Activated naive CD4-positive, alpha-beta T cell treated with anti-CD3 and anti-CD28 coated beads, Interleukin-2, amount 50 U/mL, for 24 hours (primary cell): ENCODE data around the gene CGB1.

Experiments
- H3K27ac Mint-ChIP-seq: one replicate; pipeline ENCODE4 v1.8.0; 2021; ENCODE audit warnings: mild to moderate bottlenecking, mixed read lengths
- H3K27me3 Mint-ChIP-seq: one replicate; pipeline ENCODE4 v1.8.0; 2021; ENCODE audit warnings: mixed read lengths
- H3K36me3 Mint-ChIP-seq: one replicate; pipeline ENCODE4 v1.8.0; 2021; ENCODE audit warnings: mixed read lengths
- H3K4me1 Mint-ChIP-seq: one replicate; pipeline ENCODE4 v1.8.0; 2021; ENCODE audit warnings: mixed read lengths
- H3K4me3 Mint-ChIP-seq: one replicate; pipeline ENCODE4 v1.8.0; 2021; ENCODE audit warnings: mild to moderate bottlenecking, mixed read lengths
- H3K9me3 Mint-ChIP-seq: one replicate; pipeline ENCODE4 v1.8.0; 2021; ENCODE audit warnings: mixed read lengths

The CGB1 gene

GRCh38 chr19:48994035-48994386 is 42.7 kb downstream of the CGB1 start:
- H3K27me3 Mint-ChIP-seq = no peaks in the 10 kb centered on the region
- H3K4me3 Mint-ChIP-seq = peak overlapping the region; percentile 98
- peaks cover 10% of the 10 kb centered on the region for H3K36me3 Mint-ChIP-seq
- H3K27ac Mint-ChIP-seq = peak overlapping the region; percentile 98
- H3K9me3 Mint-ChIP-seq = no peaks in the 10 kb centered on the region
- H3K4me1 Mint-ChIP-seq = peaks cover 46% of the 10 kb centered on the region

- Mint-ChIP-seq H3K4me1 (peaks cover 50% of the 10 kb centered on the region), H3K4me3 (peak within 1 kb of the TSS; percentile 98), H3K27me3 (no peaks in the 10 kb centered on the region), H3K9me3 (no peaks in the 10 kb centered on the region), H3K27ac (peak within 1 kb of the TSS; percentile 98), H3K36me3 (peaks cover 10% of the 10 kb centered on the region)
Measured at GRCh38 chr19:48993175-48994034, 43.3 kb downstream of the CGB1 start, which contains the start of the genes GYS1 and RUVBL2. Gene GYS1 (minus strand): TSS chr19:48993309. CDS start chr19:48993112, 197 bp downstream. Gene RUVBL2 (plus strand): TSS chr19:48993887. CDS start chr19:48993912, 25 bp downstream.

- Mint-ChIP-seq H3K36me3 (peaks cover 10% of the 10 kb centered on the region), H3K4me1 (peaks cover 51% of the 10 kb centered on the region), H3K27me3 (no peaks in the 10 kb centered on the region), H3K9me3 (no peaks in the 10 kb centered on the region), H3K4me3 (peak overlapping the region; percentile 98), H3K27ac (peak overlapping the region; percentile 79)
Measured at GRCh38 chr19:48992581-48993174, 44.0 kb downstream of the CGB1 start.

- peak overlapping the region; percentile 79 for H3K27ac Mint-ChIP-seq
- peaks cover 52% of the 10 kb centered on the region for H3K4me1 Mint-ChIP-seq
- peaks cover 10% of the 10 kb centered on the region for H3K36me3 Mint-ChIP-seq
- H3K27me3 Mint-ChIP-seq = no peaks in the 10 kb centered on the region
- no peaks in the 10 kb centered on the region for H3K9me3 Mint-ChIP-seq
- peak overlapping the region; percentile 98 for H3K4me3 Mint-ChIP-seq
Measured at GRCh38 chr19:48991873-48992580, 44.7 kb downstream of the CGB1 start.

- Mint-ChIP-seq H3K36me3 (peaks cover 10% of the 10 kb centered on the region), H3K4me3 (no peak overlapping the region), H3K27ac (peak overlapping the region; percentile 65), H3K4me1 (peaks cover 50% of the 10 kb centered on the region), H3K27me3 (no peaks in the 10 kb centered on the region), H3K9me3 (no peaks in the 10 kb centered on the region)
Measured at GRCh38 chr19:48991011-48991609, 45.6 kb downstream of the CGB1 start.

GRCh38 chr19:48990400-48990799 is 46.3 kb downstream of the CGB1 start:
- Mint-ChIP-seq H3K36me3 (peaks cover 10% of the 10 kb centered on the region), H3K4me3 (no peak overlapping the region), H3K9me3 (no peaks in the 10 kb centered on the region), H3K27me3 (no peaks in the 10 kb centered on the region), H3K27ac (peak overlapping the region; percentile 60), H3K4me1 (peaks cover 50% of the 10 kb centered on the region)

GRCh38 chr19:48989701-48990291 is 46.9 kb downstream of the CGB1 start:
- no peaks in the 10 kb centered on the region for H3K27me3 Mint-ChIP-seq
- H3K36me3 Mint-ChIP-seq = peaks cover 6% of the 10 kb centered on the region
- no peaks in the 10 kb centered on the region for H3K9me3 Mint-ChIP-seq
- no peak overlapping the region for H3K4me3 Mint-ChIP-seq
- no peak overlapping the region for H3K27ac Mint-ChIP-seq
- H3K4me1 Mint-ChIP-seq = peaks cover 44% of the 10 kb centered on the region

GRCh38 chr19:48988860-48989259 is 47.8 kb downstream of the CGB1 start:
- no peaks in the 10 kb centered on the region for H3K27me3 Mint-ChIP-seq
- no peaks in the 10 kb centered on the region for H3K9me3 Mint-ChIP-seq
- H3K27ac Mint-ChIP-seq = no peak overlapping the region
- peaks cover 6% of the 10 kb centered on the region for H3K36me3 Mint-ChIP-seq
- peaks cover 37% of the 10 kb centered on the region for H3K4me1 Mint-ChIP-seq
- H3K4me3 Mint-ChIP-seq = no peak overlapping the region

- Mint-ChIP-seq H3K4me3 (no peak overlapping the region), H3K9me3 (no peaks in the 10 kb centered on the region), H3K27me3 (no peaks in the 10 kb centered on the region), H3K36me3 (peaks cover 5% of the 10 kb centered on the region), H3K4me1 (peaks cover 33% of the 10 kb centered on the region), H3K27ac (peak overlapping the region; percentile 57)
Measured at GRCh38 chr19:48988286-48988685, 48.4 kb downstream of the CGB1 start.

GRCh38 chr19:48987323-48987722 is 49.4 kb downstream of the CGB1 start:
- Mint-ChIP-seq H3K27ac (peak overlapping the region; percentile 69), H3K9me3 (no peaks in the 10 kb centered on the region), H3K36me3 (peaks cover 5% of the 10 kb centered on the region), H3K4me3 (no peak overlapping the region), H3K4me1 (peaks cover 31% of the 10 kb centered on the region), H3K27me3 (no peaks in the 10 kb centered on the region)

GRCh38 chr19:48986211-48986610 is 50.5 kb downstream of the CGB1 start:
- peaks cover 25% of the 10 kb centered on the region for H3K4me1 Mint-ChIP-seq
- no peaks in the 10 kb centered on the region for H3K9me3 Mint-ChIP-seq
- H3K27ac Mint-ChIP-seq = no peak overlapping the region
- no peak overlapping the region for H3K4me3 Mint-ChIP-seq
- no peaks in the 10 kb centered on the region for H3K27me3 Mint-ChIP-seq
- H3K36me3 Mint-ChIP-seq = peaks cover 8% of the 10 kb centered on the region

GRCh38 chr19:48985711-48986110 is 51.0 kb downstream of the CGB1 start:
- H3K4me1 Mint-ChIP-seq = peaks cover 20% of the 10 kb centered on the region
- H3K27me3 Mint-ChIP-seq = no peaks in the 10 kb centered on the region
- no peak overlapping the region for H3K4me3 Mint-ChIP-seq
- H3K9me3 Mint-ChIP-seq = no peaks in the 10 kb centered on the region
- H3K27ac Mint-ChIP-seq = no peak overlapping the region
- peaks cover 8% of the 10 kb centered on the region for H3K36me3 Mint-ChIP-seq
